SK-N-SH treated with all-trans-retinoic acid at 6 μM for 48 hours (cell line): ENCODE data around the gene PDE1A.
"Not testable (repeated sequence)": the region's sequence is repeated elsewhere in the genome, so short reads cannot be mapped to it uniquely, and the experiment has no call there.

Source experiments
- ATAC-seq: fragments of 200-7000 bp; cut with Tn5 transposase; 3 replicates; pipeline ENCODE4 v1.9.1; 2020; ENCODE audit warnings: mild to moderate bottlenecking, moderate library complexity
- ARNTL ChIP-seq: fragments of 450-650 bp; formaldehyde crosslinking; IDR thresholded peaks from 2 replicates; pipeline ENCODE4 v1.5.0; 2020; ENCODE audit warnings: low read depth, mild to moderate bottlenecking, moderate library complexity, borderline replicate concordance
- BACH2 ChIP-seq: fragments of 250-450 bp; sonication (Bioruptor Pico); IDR thresholded peaks from 2 replicates; pipeline ENCODE4 v1.9.0; 2021; ENCODE audit warnings: mild to moderate bottlenecking, borderline replicate concordance
- CREB5 ChIP-seq: fragments of 250-450 bp; sonication (Bioruptor Pico); IDR thresholded peaks from 2 replicates; pipeline ENCODE4 v1.5.1; 2020; ENCODE audit warnings: low read depth, mild to moderate bottlenecking, moderate library complexity
- CSDC2 ChIP-seq: fragments of 250-450 bp; sonication (Bioruptor Pico); IDR thresholded peaks from 2 replicates; pipeline ENCODE4 v1.5.0; 2020; ENCODE audit warnings: mild to moderate bottlenecking, moderate library complexity
- ESRRG ChIP-seq: fragments of 250-450 bp; sonication (Bioruptor Pico); IDR thresholded peaks from 2 replicates; pipeline ENCODE4 v1.6.1; 2021; ENCODE audit warnings: mild to moderate bottlenecking
- ISL1 ChIP-seq: fragments of 250-450 bp; sonication (Bioruptor Pico); IDR thresholded peaks from 2 replicates; pipeline ENCODE4 v2.1.2; 2022; ENCODE audit warnings: mild to moderate bottlenecking, moderate library complexity
- PATZ1 ChIP-seq: fragments of 250-450 bp; sonication (Bioruptor Pico); IDR thresholded peaks from 2 replicates; pipeline ENCODE4 v1.8.0; 2020; ENCODE audit warnings: mild to moderate bottlenecking, moderate library complexity, borderline replicate concordance
- POU6F1 ChIP-seq: fragments of 250-450 bp; sonication (Bioruptor Pico); IDR thresholded peaks from 2 replicates; pipeline ENCODE4 v1.8.0; 2021; ENCODE audit warnings: low read depth, mild to moderate bottlenecking, moderate library complexity, borderline replicate concordance
- PPARA ChIP-seq: fragments of 250-450 bp; sonication (Bioruptor Pico); IDR thresholded peaks from 2 replicates; pipeline ENCODE4 v1.5.0; 2020; ENCODE audit warnings: mild to moderate bottlenecking, borderline replicate concordance
- RARB ChIP-seq: fragments of 250-450 bp; sonication (Bioruptor Pico); IDR thresholded peaks from 2 replicates; pipeline ENCODE4 v1.8.0; 2021; ENCODE audit warnings: mild to moderate bottlenecking, moderate library complexity
- SNAI2 ChIP-seq: fragments of 250-450 bp; sonication (Bioruptor Pico); IDR thresholded peaks from 2 replicates; pipeline ENCODE4 v1.5.0; 2020; ENCODE audit warnings: mild to moderate bottlenecking, moderate library complexity
- TCF4 ChIP-seq: fragments of 250-450 bp; sonication (Bioruptor Pico); IDR thresholded peaks from 2 replicates; pipeline ENCODE4 v1.8.0; 2021; ENCODE audit warnings: mild to moderate bottlenecking, moderate library complexity, borderline replicate concordance
- TOX ChIP-seq: fragments of 250-450 bp; sonication (Bioruptor Pico); IDR thresholded peaks from 2 replicates; pipeline ENCODE4 v1.8.0; 2021; ENCODE audit warnings: mild to moderate bottlenecking, moderate library complexity, borderline replicate concordance
- TSHZ2 ChIP-seq: fragments of 250-450 bp; sonication (Bioruptor Pico); IDR thresholded peaks from 2 replicates; pipeline ENCODE4 v1.5.0; 2020; ENCODE audit warnings: mild to moderate bottlenecking, moderate library complexity
- ZC3H10 ChIP-seq: fragments of 250-450 bp; sonication (Bioruptor Pico); IDR thresholded peaks from 2 replicates; pipeline ENCODE4 v1.5.1; 2021; ENCODE audit warnings: mild to moderate bottlenecking, moderate library complexity
- ZFP30 ChIP-seq: fragments of 450-650 bp; formaldehyde crosslinking; IDR thresholded peaks from 2 replicates; pipeline ENCODE4 v1.5.0; 2022; ENCODE audit warnings: mild to moderate bottlenecking, moderate library complexity
- ZNF565 ChIP-seq: fragments of 450-650 bp; formaldehyde crosslinking; conservative IDR thresholded peaks from 2 replicates; pipeline ENCODE4 v1.5.0; 2020; ENCODE audit warnings: low read depth, mild to moderate bottlenecking, moderate library complexity
- ZNF70 ChIP-seq: fragments of 450-650 bp; formaldehyde crosslinking; IDR thresholded peaks from 2 replicates; pipeline ENCODE4 v1.5.0; 2020; ENCODE audit warnings: mild to moderate bottlenecking, moderate library complexity

The PDE1A gene

DNA sequence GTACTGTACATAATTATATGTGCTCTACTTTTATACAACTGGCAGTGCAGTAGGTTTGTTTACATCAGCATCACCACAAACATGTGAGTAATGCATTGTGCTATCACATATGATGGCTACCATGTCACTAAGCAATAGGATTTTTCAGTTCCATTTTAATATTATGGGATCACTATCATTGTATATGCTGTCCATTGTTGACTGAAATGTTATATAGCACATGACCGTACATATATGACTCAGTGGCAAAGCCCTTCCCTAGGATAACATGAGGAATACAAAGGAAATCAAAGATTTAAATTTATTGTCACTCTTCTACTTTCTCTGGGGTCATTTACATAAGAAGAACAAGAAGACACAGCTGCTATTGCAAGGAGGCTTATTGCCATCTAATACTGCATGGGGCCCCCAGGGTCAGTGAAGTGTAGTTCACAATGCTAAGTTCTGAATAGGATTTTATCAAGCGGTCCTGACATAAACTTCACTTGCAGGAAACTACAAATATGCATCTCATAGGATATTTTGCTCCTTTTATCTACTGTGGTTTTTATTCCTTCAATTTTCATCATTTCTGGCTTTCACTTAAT, 21.8 kb downstream of the PDE1A start:
- TF ChIP-seq ESRRG (no peak), PPARA (CRISPR knock-in tag) (no peak)
- ATAC-seq, result no peak

- ATAC-seq, result peak; percentile 81
- TF ChIP-seq RARB (no peak), ZNF70 (no peak), PATZ1 (CRISPR knock-in tag) (no peak), POU6F1 (CRISPR knock-in tag) (no peak), SNAI2 (CRISPR knock-in tag) (no peak), TCF4 (CRISPR knock-in tag) (no peak), CSDC2 (CRISPR knock-in tag) (no peak), ZC3H10 (CRISPR knock-in tag) (no peak), ISL1 (CRISPR knock-in tag) (no peak), ZNF565 (CRISPR knock-in tag) (no peak), PPARA (CRISPR knock-in tag) (no peak), CREB5 (CRISPR knock-in tag) (no peak)
Observed at GRCh38 chr2:182404092-182404491, 22.7 kb downstream of the PDE1A start.

DNA sequence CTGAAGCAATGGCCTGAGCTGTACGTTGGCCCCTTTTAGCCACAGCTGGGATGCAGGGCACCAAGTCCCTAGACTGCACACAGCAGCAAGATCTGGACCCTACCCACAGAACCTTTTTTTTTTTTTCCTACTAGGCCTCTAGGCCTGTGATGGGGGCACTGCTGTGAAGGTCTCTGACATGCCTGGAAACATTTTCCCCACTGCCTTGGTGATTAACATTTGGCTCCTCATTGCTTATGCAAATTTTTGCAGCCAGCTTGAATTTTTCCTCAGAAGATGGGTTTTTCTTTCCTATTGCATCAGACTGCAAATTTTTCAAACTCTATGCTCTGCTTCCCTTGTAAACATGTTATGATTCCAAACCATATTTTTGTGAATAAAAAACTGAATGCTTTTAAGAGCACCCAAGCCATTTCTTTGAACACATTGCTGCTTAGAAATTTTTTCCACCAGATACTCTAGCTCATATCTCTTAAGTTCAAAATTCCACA, 33.5 kb downstream of the PDE1A start:
- TF ChIP-seq CREB5 (CRISPR knock-in tag) (no peak), PPARA (CRISPR knock-in tag) (no peak)
- ATAC-seq, result no peak

GRCh38 chr2:182391443-182391842, 35.4 kb downstream of the PDE1A start:
- no peak for ATAC-seq
- TF ChIP-seq BACH2 (no peak), POU6F1 (CRISPR knock-in tag) (no peak), ARNTL (CRISPR knock-in tag) (no peak), TOX (CRISPR knock-in tag) (no peak), ZFP30 (CRISPR knock-in tag) (no peak), TSHZ2 (CRISPR knock-in tag) (no peak), CREB5 (CRISPR knock-in tag) (no peak), TCF4 (CRISPR knock-in tag) (no peak)
- TF ChIP-seq, all 23 proteins: peak for 0

- ATAC-seq, result not testable (repeated sequence)
Observed at GRCh38 chr2:182386267-182386880, 40.5 kb downstream of the PDE1A start.
